A673 (cell line): ENCODE results near the gene EPHX1. TPM values are rescaled to one million over a fixed set of nuclear protein-coding genes. Genes with fewer than 3 reads are reported as not detected.

Experiments
- BruUV-seq: library from RNA; stranded (reverse); fragments of 400-500 nt; replicated peaks from 2 replicates; lab custom pipeline; 2021; lab: Mats Ljungman, UMichigan
- CTCF ChIA-PET: fragments of 300-600 bp; sonication (Branson Sonifier 250); formaldehyde crosslinking; loops from one replicate; lab custom pipeline; 2022; ENCODE audit warnings: antibody characterized with exemption; lab: Charles Lee
- POLR2A ChIA-PET: fragments of 300-600 bp; sonication (Branson Sonifier 250); formaldehyde crosslinking; loops from one replicate; lab custom pipeline; 2022; ENCODE audit warnings: antibody characterized with exemption; ENCODE audit not compliant: low non-redundant PET; lab: Charles Lee
- DNase-seq: peaks from one replicate; pipeline ENCODE4 v3.0.0-alpha.2; 2015; ENCODE audit warnings: low spot score
- H3K27ac ChIP-seq: fragments of 200-600 bp; sonication (generic); 2 replicates; pipeline ENCODE4 v1.5.1; 2016; ENCODE audit warnings: mixed run types, low read depth, mild to moderate bottlenecking, mixed read lengths, antibody characterized with exemption, low read length; ENCODE audit not compliant: poor library complexity, severe bottlenecking
- H3K27me3 ChIP-seq: fragments of 200-600 bp; sonication (generic); replicated peaks from 2 replicates; pipeline ENCODE4 v1.6.1; 2017; ENCODE audit warnings: mixed run types, low read depth, mild to moderate bottlenecking, mixed read lengths, antibody characterized with exemption, low read length; ENCODE audit not compliant: insufficient read depth, poor library complexity
- H3K36me3 ChIP-seq: fragments of 200-600 bp; sonication (generic); 2 replicates; pipeline ENCODE4 v1.6.1; 2016; ENCODE audit warnings: mixed run types, mild to moderate bottlenecking, mixed read lengths, antibody characterized with exemption, low read length; ENCODE audit not compliant: insufficient read depth, poor library complexity, severe bottlenecking
- H3K4me1 ChIP-seq: fragments of 200-600 bp; sonication (generic); 2 replicates; pipeline ENCODE4 v1.6.1; 2017; ENCODE audit warnings: mixed run types, mild to moderate bottlenecking, mixed read lengths, antibody characterized with exemption, low read length; ENCODE audit not compliant: insufficient read depth, poor library complexity, severe bottlenecking
- H3K4me3 ChIP-seq: fragments of 200-600 bp; sonication (generic); 2 replicates; pipeline ENCODE4 v1.5.1; 2016; ENCODE audit warnings: low read depth, mixed run types, mild to moderate bottlenecking, mixed read lengths, low read length; ENCODE audit not compliant: poor library complexity, severe bottlenecking
- H3K9me3 ChIP-seq: fragments of 200-600 bp; sonication (generic); 2 replicates; pipeline ENCODE4 v1.6.1; 2016; ENCODE audit warnings: mixed run types, low read depth, mild to moderate bottlenecking, mixed read lengths, antibody characterized with exemption, low read length; ENCODE audit not compliant: poor library complexity, severe bottlenecking
- CTCF ChIP-seq: fragments of 300-800, 200-600 bp; sonication (generic); conservative IDR thresholded peaks from 2 replicates; pipeline ENCODE4 v1.5.1; 2017; ENCODE audit warnings: low read depth, mild to moderate bottlenecking, antibody characterized with exemption, low read length, moderate library complexity, mixed read lengths
- EZH2 ChIP-seq: fragments of 200-600 bp; sonication (generic); IDR thresholded peaks from 2 replicates; pipeline ENCODE4 v1.6.1; 2017; ENCODE audit warnings: borderline replicate concordance, low read depth, mild to moderate bottlenecking, mixed read lengths, antibody characterized with exemption, low read length; ENCODE audit not compliant: poor library complexity, severe bottlenecking
- intact Hi-C: fragments of 100-400 bp; cut with micrococcal nuclease; formaldehyde crosslinking; loops from one replicate; pipeline ENCODE4 v1.10.0; 2022; ENCODE audit not compliant: unreplicated experiment
- total RNA-seq: library from RNA; stranded (reverse); gene quantifications from 2 replicates; pipeline ENCODE4 v1.2.3, GENCODE V29; 2021

The EPHX1 gene
- total RNA-seq, 1 experiment from 2014 or later = 22.4 TPM

GRCh38 chr1:225888289-225888897 lies 78.5 kb downstream of the EPHX1 start:
- DNase-seq = no peak
- BruUV-seq = no TSS peak
- CTCF ChIA-PET = no interaction called here
- H3K27ac ChIP-seq = no peak overlapping the region
- TF ChIP-seq CTCF (no peak), EZH2 (no peak)
- no peaks in the 10 kb centered on the region for H3K36me3 ChIP-seq
- no peaks in the 10 kb centered on the region for H3K4me1 ChIP-seq
- POLR2A ChIA-PET = no interaction called here
- H3K27me3 ChIP-seq = no peaks in the 10 kb centered on the region
- H3K9me3 ChIP-seq = no peaks in the 10 kb centered on the region
- no peak overlapping the region for H3K4me3 ChIP-seq
- intact Hi-C loops = no loop called here

GRCh38 chr1:225888898-225889601 lies 79.1 kb downstream of the EPHX1 start, which contains the start of gene LEFTY1:
Gene LEFTY1 (minus strand): TSS chr1:225889146. CDS start chr1:225889066, 80 bp downstream.
- H3K4me1 ChIP-seq = no peaks in the 10 kb centered on the region
- intact Hi-C loops = no loop called here
- H3K27ac ChIP-seq = no peak within 1 kb of the TSS
- no TSS peak for BruUV-seq
- DNase-seq = no peak
- TF ChIP-seq EZH2 (no peak), CTCF (no peak)
- H3K9me3 ChIP-seq = no peaks in the 10 kb centered on the region
- no peaks in the 10 kb centered on the region for H3K36me3 ChIP-seq
- POLR2A ChIA-PET = no interaction called here
- no peaks in the 10 kb centered on the region for H3K27me3 ChIP-seq
- H3K4me3 ChIP-seq = no peak within 1 kb of the TSS
- CTCF ChIA-PET = no interaction called here

GRCh38 chr1:225889743-225890142 lies 79.8 kb downstream of the EPHX1 start:
- TF ChIP-seq CTCF (no peak), EZH2 (no peak)
- POLR2A ChIA-PET = no interaction called here
- no peaks in the 10 kb centered on the region for H3K27me3 ChIP-seq
- no peak overlapping the region for H3K4me3 ChIP-seq
- DNase-seq = no peak
- CTCF ChIA-PET = no interaction called here
- BruUV-seq = no TSS peak
- intact Hi-C loops = no loop called here
- no peaks in the 10 kb centered on the region for H3K9me3 ChIP-seq
- H3K27ac ChIP-seq = no peak overlapping the region
- no peaks in the 10 kb centered on the region for H3K36me3 ChIP-seq
- H3K4me1 ChIP-seq = no peaks in the 10 kb centered on the region
